CD14-positive monocyte (primary cell): ENCODE results near the gene UBL4B. TPM values are rescaled to one million over a fixed set of nuclear protein-coding genes. Genes with fewer than 3 reads are reported as not detected.

Experiments
- DNase-seq, 3 donors: peaks; one replicate each; pipeline ENCODE4 v3.0.0-alpha.2; 2011 to 2022
- H2AFZ ChIP-seq: 2 replicates; pipeline ENCODE4 v1.6.0; 2012; ENCODE audit warnings: mild to moderate bottlenecking, low read depth, low read length, inconsistent platforms; ENCODE audit not compliant: insufficient read depth, poor library complexity, severe bottlenecking
- H3K27ac ChIP-seq, 2 donors: 1 replicate in 1 of 2; 2 replicates in 1 of 2; pipeline ENCODE4 v1.5.1; 2012 to 2013; ENCODE audit warnings: low read length in 2 of 2, control low read depth in 1 of 2, inconsistent platforms in 1 of 2, low read depth in 1 of 2, mild to moderate bottlenecking in 1 of 2
- H3K27me3 ChIP-seq, 2 donors: one replicate each; pipeline versions ENCODE4 v1.6.0 to v1.6.1; 2011 to 2013; ENCODE audit warnings: low read length in 2 of 2; ENCODE audit not compliant: control insufficient read depth in 2 of 2, insufficient read depth in 2 of 2
- H3K36me3 ChIP-seq, 2 donors: replicated peaks in 1 of 2; 1 replicate in 1 of 2; 2 replicates in 1 of 2; pipeline versions ENCODE4 v1.5.1 to v1.6.1; 2012 to 2013; ENCODE audit warnings: low read length in 2 of 2, control low read depth in 1 of 2, inconsistent platforms in 1 of 2, mild to moderate bottlenecking in 1 of 2; ENCODE audit not compliant: insufficient read depth in 2 of 2, control insufficient read depth in 1 of 2
- H3K4me1 ChIP-seq, 2 donors: 1 replicate in 1 of 2; 2 replicates in 1 of 2; pipeline versions ENCODE4 v1.5.1 to v1.6.1; 2012 to 2013; ENCODE audit warnings: low read length in 2 of 2, control low read depth in 1 of 2, inconsistent platforms in 1 of 2, mild to moderate bottlenecking in 1 of 2, moderate library complexity in 1 of 2; ENCODE audit not compliant: insufficient read depth in 2 of 2, control insufficient read depth in 1 of 2
- H3K4me2 ChIP-seq: replicated peaks from 2 replicates; pipeline ENCODE3; 2012; ENCODE audit warnings: low read length, moderate library complexity, mild to moderate bottlenecking; ENCODE audit not compliant: poor library complexity, severe bottlenecking; ENCODE audit errors: extremely low read depth
- H3K4me3 ChIP-seq, 3 experiments: fragments of 200-600 bp in 1 of 3; sonication (generic) in 1 of 3; replicated peaks in 1 of 3; 1 replicate in 2 of 3; 2 replicates in 1 of 3; pipeline ENCODE4 v1.5.1; 2011 to 2013; ENCODE audit warnings: low read length in 3 of 3, mild to moderate bottlenecking in 3 of 3, control low read depth in 2 of 3, low read depth in 2 of 3, inconsistent platforms in 1 of 3, moderate library complexity in 1 of 3
- H3K79me2 ChIP-seq: 2 replicates; pipeline ENCODE4 v1.6.0; 2012; ENCODE audit warnings: mild to moderate bottlenecking, control low read depth, inconsistent platforms, low read length, moderate library complexity; ENCODE audit not compliant: insufficient read depth
- H3K9ac ChIP-seq: 2 replicates; pipeline ENCODE4 v1.6.0; 2017; ENCODE audit warnings: low read length, mild to moderate bottlenecking; ENCODE audit not compliant: insufficient read depth, poor library complexity, severe bottlenecking
- H3K9me3 ChIP-seq, 2 donors: replicated peaks in 1 of 2; 1 replicate in 1 of 2; 2 replicates in 1 of 2; pipeline versions ENCODE4 v1.5.1 to v1.6.1; 2012 to 2013; ENCODE audit warnings: low read length in 2 of 2, control low read depth in 1 of 2; ENCODE audit not compliant: control insufficient read depth in 1 of 2, insufficient read depth in 1 of 2
- H4K20me1 ChIP-seq: 2 replicates; pipeline ENCODE4 v1.6.0; 2012; ENCODE audit warnings: mild to moderate bottlenecking, low read length, control low read depth, moderate library complexity; ENCODE audit not compliant: insufficient read depth
- H3K27ac Mint-ChIP-seq, 7 donors: one replicate each; pipeline ENCODE4 v1.8.0; 2020; ENCODE audit warnings: mild to moderate bottlenecking in 7 of 7, mixed read lengths in 7 of 7, moderate library complexity in 6 of 7, inconsistent platforms in 2 of 7
- H3K27me3 Mint-ChIP-seq, 3 donors: one replicate each; pipeline ENCODE4 v1.8.0; 2021 to 2022; ENCODE audit warnings: low read depth in 3 of 3, mild to moderate bottlenecking in 3 of 3, mixed read lengths in 3 of 3, moderate library complexity in 3 of 3, inconsistent platforms in 1 of 3
- H3K36me3 Mint-ChIP-seq, 2 donors: one replicate each; pipeline ENCODE4 v1.8.0; 2020; ENCODE audit warnings: mixed read lengths in 2 of 2, inconsistent platforms in 1 of 2, mild to moderate bottlenecking in 1 of 2
- H3K4me1 Mint-ChIP-seq: one replicate; pipeline ENCODE4 v1.8.0; 2020; ENCODE audit warnings: mild to moderate bottlenecking, mixed read lengths
- H3K4me3 Mint-ChIP-seq, 2 donors: one replicate each; pipeline ENCODE4 v1.8.0; 2020; ENCODE audit warnings: mild to moderate bottlenecking in 2 of 2, mixed read lengths in 2 of 2, moderate library complexity in 1 of 2
- H3K9me3 Mint-ChIP-seq, 7 donors: one replicate each; pipeline ENCODE4 v1.8.0; 2020 to 2022; ENCODE audit warnings: mixed read lengths in 7 of 7, mild to moderate bottlenecking in 6 of 7, moderate library complexity in 6 of 7, inconsistent platforms in 2 of 7
- WGBS: methylation state at CpG from one replicate; pipeline ENCODE4 v1.1.5; 2013; ENCODE audit warnings: missing lambda C conversion rate; ENCODE audit not compliant: insufficient coverage; 5-methylcytosine and 5-hydroxymethylcytosine counted together
- intact Hi-C, 2 donors: fragments of 100-400 bp; cut with micrococcal nuclease; formaldehyde crosslinking; loops; one replicate each; pipeline versions ENCODE4 v1.15.0 to v1.15.1; 2023
- polyA plus RNA-seq, 3 donors: library from polyadenylated mRNA; depleted of rRNA in 1 of 3; unstranded in 2 of 3; stranded (reverse) in 1 of 3; fragments of 300-500 nt in 2 of 3; fragments of >200 nt in 1 of 3; fragmentation: Illumina TruSeq in 2 of 3; gene quantifications; 1 replicate in 2 of 3; 2 replicates in 1 of 3; pipeline ENCODE4 v1.2.3, GENCODE V29; 2012 to 2021
- TF ChIP-seq, protein P1 (sequence below): fragments of 200-600 bp; IDR thresholded peaks from one replicate; pipeline ENCODE4 v1.8.0; 2022; ENCODE audit warnings: antibody characterized with exemption, mild to moderate bottlenecking

The UBL4B gene
- polyA plus RNA-seq, 3 donors = not detected

DNA sequence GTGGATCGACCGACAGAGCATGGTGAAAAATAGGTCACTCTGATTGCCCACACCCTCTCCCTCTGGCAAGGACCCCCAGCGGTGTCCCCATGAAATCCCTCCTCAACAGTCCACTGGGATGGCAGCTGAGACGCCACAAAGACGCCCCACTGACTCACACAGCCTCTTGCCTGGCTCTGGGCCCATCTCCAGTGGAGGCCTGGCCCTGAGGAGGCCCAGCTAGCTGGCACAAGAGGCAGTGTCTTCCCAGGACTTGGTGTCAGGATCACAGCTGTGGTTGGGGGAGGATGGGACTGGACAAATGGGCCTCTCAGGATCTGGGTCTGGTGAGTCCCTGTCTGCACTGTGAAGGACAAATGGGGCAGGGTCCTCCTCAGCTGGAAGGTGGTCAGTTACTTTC lies 46.4 kb upstream of the UBL4B start:
- intact Hi-C loops = no loop called here
- WGBS = 100% methylated on average over 5 of the region's 5 CpGs
- Histone ChIP-seq H3K9me3 (peaks cover 0 to 14% of the 10 kb centered on the region in 2 donors), H3K9ac (no peak overlapping the region), H3K36me3 (no peaks in the 10 kb centered on the region), H3K79me2 (no peaks in the 10 kb centered on the region), H3K4me2 (no peak overlapping the region), H3K27ac (no peak overlapping the region), H3K4me3 (no peak overlapping the region), H2AFZ (no peak overlapping the region), H3K4me1 (peaks cover 27 to 32% of the 10 kb centered on the region in 2 donors), H3K27me3 (peaks cover 32 to 52% of the 10 kb centered on the region in 2 donors), H4K20me1 (no peaks in the 10 kb centered on the region)
- Mint-ChIP-seq H3K27me3 (peaks cover 53 to 65% (median 59%) of the 10 kb centered on the region in 3 donors), H3K36me3 (peaks cover 5 to 21% of the 10 kb centered on the region in 2 donors), H3K4me3 (no peak overlapping the region), H3K27ac (no peak overlapping the region), H3K4me1 (peaks cover 25% of the 10 kb centered on the region), H3K9me3 (peaks cover 0 to 13% (median 9%) of the 10 kb centered on the region in 7 donors)
- TF ChIP-seq, protein P1, sequence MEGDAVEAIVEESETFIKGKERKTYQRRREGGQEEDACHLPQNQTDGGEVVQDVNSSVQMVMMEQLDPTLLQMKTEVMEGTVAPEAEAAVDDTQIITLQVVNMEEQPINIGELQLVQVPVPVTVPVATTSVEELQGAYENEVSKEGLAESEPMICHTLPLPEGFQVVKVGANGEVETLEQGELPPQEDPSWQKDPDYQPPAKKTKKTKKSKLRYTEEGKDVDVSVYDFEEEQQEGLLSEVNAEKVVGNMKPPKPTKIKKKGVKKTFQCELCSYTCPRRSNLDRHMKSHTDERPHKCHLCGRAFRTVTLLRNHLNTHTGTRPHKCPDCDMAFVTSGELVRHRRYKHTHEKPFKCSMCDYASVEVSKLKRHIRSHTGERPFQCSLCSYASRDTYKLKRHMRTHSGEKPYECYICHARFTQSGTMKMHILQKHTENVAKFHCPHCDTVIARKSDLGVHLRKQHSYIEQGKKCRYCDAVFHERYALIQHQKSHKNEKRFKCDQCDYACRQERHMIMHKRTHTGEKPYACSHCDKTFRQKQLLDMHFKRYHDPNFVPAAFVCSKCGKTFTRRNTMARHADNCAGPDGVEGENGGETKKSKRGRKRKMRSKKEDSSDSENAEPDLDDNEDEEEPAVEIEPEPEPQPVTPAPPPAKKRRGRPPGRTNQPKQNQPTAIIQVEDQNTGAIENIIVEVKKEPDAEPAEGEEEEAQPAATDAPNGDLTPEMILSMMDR = no peak
- DNase-seq = no peak

DNA sequence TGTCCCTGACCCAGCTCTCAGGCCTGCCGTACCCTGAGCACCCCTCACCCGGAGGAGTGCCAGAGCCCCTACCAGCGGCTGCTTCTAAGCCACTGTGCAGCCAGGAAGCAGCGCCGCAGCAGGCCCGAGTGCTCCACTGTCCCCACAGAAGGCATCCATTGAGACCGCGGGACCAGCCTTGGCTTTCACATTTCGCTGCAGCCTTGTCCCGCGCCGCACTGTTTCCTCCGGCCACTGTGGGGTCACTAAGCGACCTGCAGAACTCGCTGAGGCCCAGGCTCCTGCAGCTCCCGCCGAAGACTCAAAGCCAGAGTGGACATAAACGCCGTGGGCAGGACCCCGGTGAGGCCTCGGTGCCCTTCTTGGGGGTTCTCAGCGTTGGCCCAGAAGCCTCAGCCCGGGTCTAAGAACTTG lies 44.8 kb upstream of the UBL4B start:
- Histone ChIP-seq H3K4me1 (peaks cover 27 to 32% of the 10 kb centered on the region in 2 donors), H3K4me3 (peak overlapping the region in 1 of 3 experiments; percentile 67), H3K9me3 (peaks cover 0 to 27% of the 10 kb centered on the region in 2 donors), H3K9ac (no peak overlapping the region), H3K27me3 (peaks cover 48 to 69% of the 10 kb centered on the region in 2 donors), H4K20me1 (no peaks in the 10 kb centered on the region), H3K4me2 (peak overlapping the region; percentile 67), H3K27ac (no peak overlapping the region), H2AFZ (no peak overlapping the region), H3K79me2 (no peaks in the 10 kb centered on the region), H3K36me3 (no peaks in the 10 kb centered on the region)
- Mint-ChIP-seq H3K9me3 (peaks cover 0 to 20% (median 9%) of the 10 kb centered on the region in 7 donors), H3K36me3 (peaks cover 3 to 14% of the 10 kb centered on the region in 2 donors), H3K27me3 (peaks cover 69 to 81% (median 75%) of the 10 kb centered on the region in 3 donors), H3K27ac (no peak overlapping the region), H3K4me1 (peaks cover 25% of the 10 kb centered on the region), H3K4me3 (peak overlapping the region; percentile 72 to 99)
- DNase-seq = no peak
- TF ChIP-seq, protein P1 = no peak
- intact Hi-C loops = no loop called here
- 26% methylated on average over 23 of the region's 23 CpGs for WGBS
